ENCODE results near the gene CRACR2A.

DNA sequence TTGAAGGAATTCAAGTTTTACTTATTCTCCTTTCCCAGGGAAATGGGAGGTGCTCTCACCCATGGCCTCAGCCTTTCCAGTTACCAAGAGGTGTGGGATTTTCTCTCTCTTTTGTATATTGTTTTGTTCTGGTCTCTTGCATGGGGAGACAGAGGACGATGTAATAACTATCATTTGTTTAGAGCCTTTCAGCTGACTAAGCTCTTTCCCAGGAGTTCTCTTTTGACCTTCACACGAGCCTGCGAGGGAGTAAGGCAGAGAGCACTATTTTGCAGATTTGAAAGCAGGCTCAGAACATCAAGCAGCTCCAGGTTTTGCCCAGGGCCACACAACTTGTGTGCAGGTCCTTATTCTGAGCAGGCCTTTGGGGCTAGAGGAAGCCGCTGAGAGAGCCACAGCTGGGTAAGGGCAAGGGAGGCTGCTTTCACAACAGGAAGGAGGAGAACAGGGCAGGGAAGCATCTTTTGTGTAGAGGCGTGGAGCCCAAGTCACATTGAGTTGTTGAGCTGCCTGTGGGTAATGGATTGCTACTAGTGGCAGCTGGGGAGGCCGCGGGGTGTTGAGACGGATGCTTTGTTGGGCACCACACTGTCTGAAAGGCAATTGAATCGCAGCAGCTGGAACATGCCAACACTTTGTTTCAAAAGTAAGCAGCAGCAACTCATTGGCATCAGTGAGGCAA lies 145.7 kb downstream of the CRACR2A start:
- TF ChIP-seq, protein P1, sequence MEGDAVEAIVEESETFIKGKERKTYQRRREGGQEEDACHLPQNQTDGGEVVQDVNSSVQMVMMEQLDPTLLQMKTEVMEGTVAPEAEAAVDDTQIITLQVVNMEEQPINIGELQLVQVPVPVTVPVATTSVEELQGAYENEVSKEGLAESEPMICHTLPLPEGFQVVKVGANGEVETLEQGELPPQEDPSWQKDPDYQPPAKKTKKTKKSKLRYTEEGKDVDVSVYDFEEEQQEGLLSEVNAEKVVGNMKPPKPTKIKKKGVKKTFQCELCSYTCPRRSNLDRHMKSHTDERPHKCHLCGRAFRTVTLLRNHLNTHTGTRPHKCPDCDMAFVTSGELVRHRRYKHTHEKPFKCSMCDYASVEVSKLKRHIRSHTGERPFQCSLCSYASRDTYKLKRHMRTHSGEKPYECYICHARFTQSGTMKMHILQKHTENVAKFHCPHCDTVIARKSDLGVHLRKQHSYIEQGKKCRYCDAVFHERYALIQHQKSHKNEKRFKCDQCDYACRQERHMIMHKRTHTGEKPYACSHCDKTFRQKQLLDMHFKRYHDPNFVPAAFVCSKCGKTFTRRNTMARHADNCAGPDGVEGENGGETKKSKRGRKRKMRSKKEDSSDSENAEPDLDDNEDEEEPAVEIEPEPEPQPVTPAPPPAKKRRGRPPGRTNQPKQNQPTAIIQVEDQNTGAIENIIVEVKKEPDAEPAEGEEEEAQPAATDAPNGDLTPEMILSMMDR (IDR thresholded peaks at IDR 0.05 in 4 of 5, conservative IDR thresholded peaks at IDR 0.05 in 1 of 5), result no peak
- no peak for TF ChIP-seq POLR2A (IDR thresholded peaks at IDR 0.05)
